AG08396 (cell line): ENCODE measurements around the gene JMJD8.
"Not testable (repeated sequence)": the region's sequence is repeated elsewhere in the genome, so short reads cannot be mapped to it uniquely, and the experiment has no call there.

Experiments used
- DNase-seq: peaks from one replicate; pipeline ENCODE4 v3.0.0; 2012; ENCODE audit warnings: low spot score, mixed read lengths

JMJD8 gene

DNA sequence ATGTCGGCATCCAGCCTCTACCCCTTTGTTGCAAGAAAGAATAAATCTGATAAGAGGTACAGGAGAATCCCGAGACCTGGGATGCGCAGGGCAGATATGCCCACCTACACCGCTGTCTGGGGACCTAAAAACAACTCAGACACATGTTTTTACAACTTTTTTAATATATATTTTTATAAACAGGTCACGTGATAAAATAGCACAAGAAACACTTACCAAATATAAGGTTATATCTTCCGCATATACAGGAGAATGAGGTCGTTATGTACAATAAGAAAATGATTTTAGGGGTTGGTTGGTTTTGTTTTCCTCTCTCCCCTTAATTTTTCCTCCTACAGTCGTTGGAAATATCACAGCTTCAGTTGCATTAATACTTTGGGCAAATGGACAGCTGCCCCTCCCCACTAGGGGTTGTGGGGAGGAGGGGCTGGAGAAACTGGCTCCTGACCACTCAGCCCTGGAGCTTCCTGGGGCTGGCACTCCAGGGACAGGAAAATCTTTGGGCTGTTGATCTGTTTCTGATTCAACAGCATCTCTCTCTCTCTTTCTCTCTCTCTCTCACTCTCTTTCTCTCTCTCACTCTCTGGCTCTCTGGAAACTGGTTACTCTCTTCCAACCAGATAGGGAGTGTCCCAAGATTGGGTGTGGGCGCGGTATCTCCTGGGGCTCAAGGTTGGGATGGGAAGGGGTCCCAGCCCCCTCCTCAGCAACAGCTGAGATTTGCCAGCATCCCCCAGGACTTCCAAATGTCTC is 8.4 kb upstream of the JMJD8 start:
- DNase-seq, result no peak

DNA sequence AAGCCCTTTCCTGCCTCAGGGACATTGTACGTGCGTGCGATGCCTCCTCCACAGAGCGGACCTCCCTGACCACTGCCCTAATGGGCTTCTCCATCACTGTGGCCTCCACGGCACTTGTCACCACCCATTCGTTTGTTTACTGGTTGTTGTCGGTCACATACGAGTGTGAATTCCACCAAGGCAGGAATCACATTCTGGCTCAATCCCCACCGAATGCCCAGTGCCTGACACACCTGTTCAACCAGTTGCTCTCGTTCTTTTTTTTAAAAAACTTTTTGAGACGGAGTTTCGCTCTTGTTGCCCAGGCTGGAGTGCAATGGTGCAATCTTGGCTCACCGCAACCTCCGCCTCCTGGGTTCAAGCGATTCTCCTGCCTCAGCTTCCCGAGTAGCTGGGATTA is 7.1 kb upstream of the JMJD8 start:
- not testable (repeated sequence) for DNase-seq

GRCh38 chr16:689175-689897 is 5.2 kb upstream of the JMJD8 start:
- DNase-seq, result no peak

GRCh38 chr16:687499-687898 is 3.4 kb upstream of the JMJD8 start:
- no peak for DNase-seq

GRCh38 chr16:686459-687260 is 2.5 kb upstream of the JMJD8 start:
- DNase-seq, result no peak

- peak; percentile 69 for DNase-seq
These were observed 1.8 kb upstream of the JMJD8 start for GRCh38 chr16:685967-686366.

GRCh38 chr16:684961-685696 is 995 bp upstream of the JMJD8 start:
- no peak for DNase-seq

- no peak for DNase-seq
These were observed 601 bp downstream of the JMJD8 start for GRCh38 chr16:683396-684070.

DNA sequence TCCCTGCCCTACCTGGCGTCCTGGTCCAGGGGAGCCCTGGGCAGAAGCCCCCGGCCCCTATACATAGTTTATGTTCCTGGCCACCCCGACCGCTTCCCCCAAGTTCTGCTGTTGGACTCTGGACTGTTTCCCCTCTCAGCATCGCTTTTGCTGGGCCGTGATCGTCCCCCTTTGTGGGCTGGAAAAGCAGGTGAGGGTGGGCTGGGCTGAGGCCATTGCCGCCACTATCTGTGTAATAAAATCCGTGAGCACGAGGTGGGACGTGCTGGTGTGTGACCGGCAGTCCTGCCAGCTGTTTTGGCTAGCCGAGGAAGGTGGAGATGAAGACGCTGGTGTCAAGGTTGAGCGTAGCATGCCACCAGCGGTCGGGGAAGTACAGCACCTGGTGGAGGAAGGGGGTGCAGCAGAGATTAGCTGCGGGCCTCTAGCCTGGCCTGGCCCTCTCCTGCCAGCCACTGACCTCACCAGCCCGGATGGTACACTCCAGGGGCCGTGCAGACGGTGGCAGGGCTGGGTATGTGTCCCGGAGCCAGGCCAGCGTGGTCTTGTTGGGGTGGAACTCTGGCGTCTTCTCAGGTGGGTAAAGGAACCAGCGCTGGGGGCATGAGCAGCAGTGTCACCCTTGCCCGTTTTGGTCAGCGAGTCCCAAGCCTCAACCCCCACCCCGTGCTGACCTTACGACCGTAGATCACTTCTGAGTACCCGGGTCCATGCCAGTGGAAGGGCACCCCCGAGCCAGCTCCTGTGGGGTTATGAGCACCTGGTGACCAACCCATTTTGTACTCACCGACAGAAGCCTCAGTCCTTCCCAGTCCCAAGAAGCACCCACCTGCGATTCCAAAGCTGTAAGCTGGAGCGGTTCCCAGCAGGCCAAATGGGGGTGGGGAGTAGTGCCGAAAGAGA is 1.4 kb downstream of the JMJD8 start:
- DNase-seq, result no peak

DNA sequence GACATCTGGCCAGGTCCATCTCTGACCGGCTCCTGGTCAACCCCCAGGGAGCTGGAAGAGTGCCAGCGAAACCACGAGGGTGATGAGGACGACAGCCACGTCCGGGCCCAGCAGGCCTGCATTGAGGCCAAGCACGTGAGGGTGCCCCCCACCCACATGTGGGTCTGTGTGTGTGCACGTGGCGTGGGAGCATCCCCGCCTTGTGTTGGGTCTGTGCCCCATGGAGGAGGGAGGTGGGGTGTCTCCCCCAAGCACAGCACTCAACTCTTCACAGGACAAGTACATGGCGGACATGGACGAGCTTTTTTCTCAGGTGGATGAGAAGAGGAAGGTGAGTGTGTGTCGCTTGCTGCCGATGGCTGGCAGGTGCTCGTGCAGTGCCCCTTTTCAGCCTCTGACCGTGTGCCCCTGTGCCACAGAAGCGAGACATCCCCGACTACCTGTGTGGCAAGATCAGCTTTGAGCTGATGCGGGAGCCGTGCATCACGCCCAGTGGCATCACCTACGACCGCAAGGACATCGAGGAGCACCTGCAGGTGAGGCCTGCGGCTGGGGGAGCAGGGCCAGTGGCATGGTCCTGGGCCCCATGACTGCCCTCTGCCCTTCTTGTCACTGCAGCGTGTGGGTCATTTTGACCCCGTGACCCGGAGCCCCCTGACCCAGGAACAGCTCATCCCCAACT is 2.2 kb downstream of the JMJD8 start:
- DNase-seq, result no peak

- DNase-seq, result peak; percentile 47
These were observed 3.0 kb downstream of the JMJD8 start for GRCh38 chr16:680967-681745.

DNA sequence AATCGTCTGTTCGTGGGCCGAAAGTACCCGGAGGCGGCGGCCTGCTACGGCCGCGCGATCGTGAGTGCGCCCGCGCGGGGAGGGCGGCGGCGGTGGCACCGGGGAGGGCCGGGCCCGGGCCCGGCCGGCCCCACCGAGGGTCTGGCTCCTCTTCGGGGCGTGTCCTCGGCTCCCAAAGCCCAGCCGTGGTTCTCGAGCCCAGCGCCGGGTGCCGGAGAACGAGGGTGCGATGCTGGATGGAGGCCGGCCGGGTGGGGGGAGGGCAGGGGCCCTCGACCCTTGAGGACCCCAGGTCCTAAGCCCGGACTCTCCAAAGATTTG is 3.5 kb downstream of the JMJD8 start:
- DNase-seq, result peak; percentile 43

DNA sequence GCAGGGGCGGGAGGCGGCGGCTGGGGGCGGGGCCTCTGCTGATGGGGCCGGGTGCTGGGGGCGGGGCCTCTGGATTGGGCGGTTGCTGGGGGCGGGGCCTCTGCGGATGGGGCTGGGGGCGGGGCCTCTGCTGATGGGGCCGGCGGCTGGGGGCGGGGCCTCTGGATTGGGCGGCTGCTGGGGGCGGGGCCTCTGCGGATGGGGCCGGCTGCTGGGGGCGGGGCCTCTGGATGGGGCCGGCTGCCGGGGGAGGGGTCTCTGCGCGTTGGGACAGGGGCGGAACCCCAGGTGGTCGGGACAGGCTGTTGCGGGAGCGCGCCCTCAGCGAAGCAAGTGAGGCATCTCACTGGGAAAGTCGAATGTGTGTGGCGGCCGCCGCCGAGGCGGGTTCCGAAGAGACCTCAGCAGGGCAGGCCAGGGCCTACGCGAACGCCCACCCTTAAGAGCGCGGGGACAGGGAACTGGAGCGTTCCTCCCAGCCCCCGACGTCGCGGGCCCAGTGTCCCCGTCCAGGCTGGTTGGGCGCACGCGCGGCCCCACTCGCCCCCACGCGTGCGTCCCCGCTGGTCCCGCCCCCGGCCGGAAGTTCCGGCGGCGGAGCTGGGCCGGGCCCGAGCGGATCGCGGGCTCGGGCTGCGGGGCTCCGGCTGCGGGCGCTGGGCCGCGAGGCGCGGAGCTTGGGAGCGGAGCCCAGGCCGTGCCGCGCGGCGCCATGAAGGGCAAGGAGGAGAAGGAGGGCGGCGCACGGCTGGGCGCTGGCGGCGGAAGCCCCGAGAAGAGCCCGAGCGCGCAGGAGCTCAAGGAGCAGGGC is 4.1 kb downstream of the JMJD8 start, which contains the start of gene STUB1:
Gene STUB1, plus strand, starts transcription at position 597 of the 811 bp plus-strand sequence. Its CDS starts 116 bp downstream, at position 713.
- peak; percentile 94 for DNase-seq

GRCh38 chr16:678858-679813 is 5.0 kb downstream of the JMJD8 start:
- peak; percentile 60 for DNase-seq

DNA sequence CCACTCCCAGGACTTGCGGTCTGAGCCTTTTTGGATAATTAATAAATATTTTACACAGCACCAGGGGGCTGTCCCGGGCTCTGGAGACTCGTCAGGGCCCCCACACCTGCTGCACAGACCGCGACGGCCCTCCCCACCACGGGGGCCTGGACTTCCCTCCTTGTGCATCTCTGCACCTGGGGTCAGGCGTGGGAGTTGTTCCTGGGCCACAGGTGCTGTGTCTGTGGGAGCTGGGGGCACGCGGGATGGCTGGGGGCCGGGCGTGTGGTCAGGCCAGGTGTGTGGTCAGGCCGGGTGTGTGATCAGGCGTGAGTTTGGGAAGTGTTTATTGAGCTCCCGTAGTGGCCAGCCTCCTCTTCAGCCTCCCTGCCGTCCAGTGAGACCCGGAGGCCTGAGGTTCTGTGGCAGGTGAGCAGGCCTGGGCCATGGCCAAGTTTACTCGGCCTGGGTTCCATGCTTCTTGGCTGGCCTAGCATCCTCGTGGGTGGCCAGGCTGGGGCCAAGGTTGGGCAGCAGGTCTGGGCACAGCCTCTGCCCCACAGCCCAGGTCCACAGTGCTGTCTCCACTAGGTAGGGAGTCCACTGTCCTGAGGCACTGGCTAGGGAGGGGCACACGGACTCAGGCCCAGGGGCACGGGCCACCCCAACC is 5.8 kb downstream of the JMJD8 start:
- no peak for DNase-seq
